HL-60 (cell line): ENCODE results near the gene EHBP1L1.

Source experiments
- DNase-seq, 2 experiments: peaks; one replicate each; pipeline ENCODE4 v3.0.0-alpha.2; 2010 to 2020; ENCODE audit warnings: low read depth in 1 of 2, low spot score in 1 of 2
- H3K27ac ChIP-seq: fragments of 250-450 bp; sonication (Bioruptor Pico); replicated peaks from 2 replicates; pipeline ENCODE4 v1.5.1; 2020; ENCODE audit warnings: mild to moderate bottlenecking, moderate library complexity
- H3K27me3 ChIP-seq: fragments of 250-450 bp; sonication (Bioruptor Pico); 2 replicates; pipeline ENCODE4 v1.5.1; 2021; ENCODE audit warnings: mild to moderate bottlenecking, moderate library complexity; ENCODE audit not compliant: insufficient read depth, poor library complexity, severe bottlenecking
- H3K4me3 ChIP-seq: replicated peaks from 2 replicates; pipeline ENCODE4 v1.5.1; 2011; ENCODE audit warnings: mild to moderate bottlenecking, control low read depth, low read length; ENCODE audit not compliant: insufficient read depth
- GABPA ChIP-seq: IDR thresholded peaks from 2 replicates; pipeline ENCODE4 v1.6.1; 2012; ENCODE audit warnings: low read depth
- POLR2AphosphoS5 ChIP-seq: IDR thresholded peaks from 2 replicates; pipeline ENCODE4 v1.6.1; 2012; ENCODE audit warnings: low read depth
- SPI1 ChIP-seq: IDR thresholded peaks from 2 replicates; pipeline ENCODE4 v1.6.1; 2012; ENCODE audit warnings: low read depth, mild to moderate bottlenecking, borderline replicate concordance
- TF ChIP-seq, protein P1 (sequence below): IDR thresholded peaks from one replicate; pipeline ENCODE4 v1.5.1; 2011; ENCODE audit warnings: low read length, control low read depth, inconsistent platforms; ENCODE audit not compliant: insufficient read depth
- TF ChIP-seq, protein P2 (sequence below): IDR thresholded peaks from 2 replicates; pipeline ENCODE4 v1.6.1; 2012; ENCODE audit warnings: low read depth; ENCODE audit not compliant: insufficient replicate concordance

The EHBP1L1 gene

DNA sequence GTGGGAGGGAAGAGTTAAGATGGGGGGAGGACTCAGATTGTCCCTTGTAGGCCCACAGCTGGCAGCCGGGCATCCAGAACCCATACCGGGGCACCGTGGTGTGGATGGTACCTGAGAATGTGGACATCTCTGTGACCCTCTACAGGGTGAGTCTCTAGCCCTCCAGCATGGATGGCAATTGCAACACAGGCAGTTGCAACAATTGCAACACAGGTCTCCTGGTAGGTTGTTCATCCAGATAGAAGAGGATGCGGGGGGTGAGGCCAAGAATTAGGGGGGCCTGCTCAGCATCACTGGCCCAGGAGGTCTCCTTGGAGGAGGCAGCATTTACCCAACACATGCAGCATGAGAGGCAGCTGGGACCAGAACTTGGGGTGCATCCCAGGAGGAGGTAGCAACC is 3.4 kb downstream of the EHBP1L1 start:
- TF ChIP-seq SPI1 (no peak), GABPA (no peak), POLR2AphosphoS5 (no peak)
- TF ChIP-seq, protein P1, sequence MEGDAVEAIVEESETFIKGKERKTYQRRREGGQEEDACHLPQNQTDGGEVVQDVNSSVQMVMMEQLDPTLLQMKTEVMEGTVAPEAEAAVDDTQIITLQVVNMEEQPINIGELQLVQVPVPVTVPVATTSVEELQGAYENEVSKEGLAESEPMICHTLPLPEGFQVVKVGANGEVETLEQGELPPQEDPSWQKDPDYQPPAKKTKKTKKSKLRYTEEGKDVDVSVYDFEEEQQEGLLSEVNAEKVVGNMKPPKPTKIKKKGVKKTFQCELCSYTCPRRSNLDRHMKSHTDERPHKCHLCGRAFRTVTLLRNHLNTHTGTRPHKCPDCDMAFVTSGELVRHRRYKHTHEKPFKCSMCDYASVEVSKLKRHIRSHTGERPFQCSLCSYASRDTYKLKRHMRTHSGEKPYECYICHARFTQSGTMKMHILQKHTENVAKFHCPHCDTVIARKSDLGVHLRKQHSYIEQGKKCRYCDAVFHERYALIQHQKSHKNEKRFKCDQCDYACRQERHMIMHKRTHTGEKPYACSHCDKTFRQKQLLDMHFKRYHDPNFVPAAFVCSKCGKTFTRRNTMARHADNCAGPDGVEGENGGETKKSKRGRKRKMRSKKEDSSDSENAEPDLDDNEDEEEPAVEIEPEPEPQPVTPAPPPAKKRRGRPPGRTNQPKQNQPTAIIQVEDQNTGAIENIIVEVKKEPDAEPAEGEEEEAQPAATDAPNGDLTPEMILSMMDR = no peak
- TF ChIP-seq, protein P2, sequence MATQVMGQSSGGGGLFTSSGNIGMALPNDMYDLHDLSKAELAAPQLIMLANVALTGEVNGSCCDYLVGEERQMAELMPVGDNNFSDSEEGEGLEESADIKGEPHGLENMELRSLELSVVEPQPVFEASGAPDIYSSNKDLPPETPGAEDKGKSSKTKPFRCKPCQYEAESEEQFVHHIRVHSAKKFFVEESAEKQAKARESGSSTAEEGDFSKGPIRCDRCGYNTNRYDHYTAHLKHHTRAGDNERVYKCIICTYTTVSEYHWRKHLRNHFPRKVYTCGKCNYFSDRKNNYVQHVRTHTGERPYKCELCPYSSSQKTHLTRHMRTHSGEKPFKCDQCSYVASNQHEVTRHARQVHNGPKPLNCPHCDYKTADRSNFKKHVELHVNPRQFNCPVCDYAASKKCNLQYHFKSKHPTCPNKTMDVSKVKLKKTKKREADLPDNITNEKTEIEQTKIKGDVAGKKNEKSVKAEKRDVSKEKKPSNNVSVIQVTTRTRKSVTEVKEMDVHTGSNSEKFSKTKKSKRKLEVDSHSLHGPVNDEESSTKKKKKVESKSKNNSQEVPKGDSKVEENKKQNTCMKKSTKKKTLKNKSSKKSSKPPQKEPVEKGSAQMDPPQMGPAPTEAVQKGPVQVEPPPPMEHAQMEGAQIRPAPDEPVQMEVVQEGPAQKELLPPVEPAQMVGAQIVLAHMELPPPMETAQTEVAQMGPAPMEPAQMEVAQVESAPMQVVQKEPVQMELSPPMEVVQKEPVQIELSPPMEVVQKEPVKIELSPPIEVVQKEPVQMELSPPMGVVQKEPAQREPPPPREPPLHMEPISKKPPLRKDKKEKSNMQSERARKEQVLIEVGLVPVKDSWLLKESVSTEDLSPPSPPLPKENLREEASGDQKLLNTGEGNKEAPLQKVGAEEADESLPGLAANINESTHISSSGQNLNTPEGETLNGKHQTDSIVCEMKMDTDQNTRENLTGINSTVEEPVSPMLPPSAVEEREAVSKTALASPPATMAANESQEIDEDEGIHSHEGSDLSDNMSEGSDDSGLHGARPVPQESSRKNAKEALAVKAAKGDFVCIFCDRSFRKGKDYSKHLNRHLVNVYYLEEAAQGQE = no peak
- no peaks in the 10 kb centered on the region for H3K27me3 ChIP-seq
- no peak overlapping the region for H3K4me3 ChIP-seq
- H3K27ac ChIP-seq = no peak overlapping the region
- DNase-seq = peak; percentile 56 to 73

DNA sequence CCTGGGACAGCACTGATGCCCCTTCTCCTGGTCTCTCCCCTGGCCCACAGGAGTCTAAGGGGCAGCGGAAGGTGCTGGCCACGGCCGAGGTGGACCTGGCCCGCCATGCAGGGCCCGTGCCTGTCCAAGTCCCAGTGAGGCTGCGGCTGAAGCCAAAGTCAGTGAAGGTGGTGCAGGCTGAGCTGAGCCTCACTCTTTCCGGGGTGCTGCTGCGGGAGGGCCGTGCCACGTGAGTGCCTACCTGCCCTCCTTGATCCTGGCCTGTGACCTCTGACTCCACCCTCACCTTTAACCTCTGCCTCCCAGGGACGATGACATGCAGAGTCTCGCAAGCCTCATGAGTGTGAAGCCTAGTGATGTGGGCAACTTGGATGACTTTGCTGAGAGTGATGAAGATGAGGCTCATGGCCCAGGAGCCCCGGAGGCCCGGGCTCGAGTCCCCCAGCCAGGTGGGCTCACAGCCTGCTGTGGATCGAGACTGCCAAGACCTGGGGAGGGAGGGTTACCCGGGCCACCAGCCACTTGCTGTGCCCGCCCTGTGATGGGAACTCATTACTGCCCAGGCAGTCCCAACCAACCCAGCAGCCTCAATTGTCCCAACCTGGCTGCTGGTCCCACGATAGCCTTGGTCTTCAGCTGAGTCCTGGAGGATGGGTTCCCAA is 4.3 kb downstream of the EHBP1L1 start:
- no peak for DNase-seq
- Histone ChIP-seq H3K4me3 (no peak overlapping the region), H3K27ac (no peak overlapping the region), H3K27me3 (no peaks in the 10 kb centered on the region)
- TF ChIP-seq, protein P2 = no peak
- TF ChIP-seq, protein P1 = no peak
- TF ChIP-seq POLR2AphosphoS5 (no peak), SPI1 (no peak), GABPA (no peak)

DNA sequence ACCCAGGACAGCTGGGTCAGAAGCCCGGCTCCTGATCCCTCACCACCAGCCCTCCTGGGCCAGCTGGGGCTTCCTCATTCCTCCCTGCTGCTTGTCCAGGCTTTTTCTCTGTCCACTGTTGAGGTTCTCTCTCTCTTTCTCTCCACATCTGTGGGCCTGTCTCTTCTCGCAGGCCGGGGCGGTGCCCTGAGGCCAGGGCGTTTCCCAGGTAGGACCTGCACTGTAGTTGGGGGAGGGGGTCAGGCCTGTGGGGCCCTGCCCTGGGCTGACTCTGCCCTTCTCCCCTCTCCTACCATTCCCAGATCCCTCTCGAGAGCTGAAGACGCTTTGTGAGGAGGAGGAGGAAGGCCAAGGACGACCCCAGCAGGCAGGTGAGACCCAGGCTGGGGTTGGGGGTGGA is 4.9 kb downstream of the EHBP1L1 start:
- H3K27ac ChIP-seq = no peak overlapping the region
- no peak for TF ChIP-seq POLR2AphosphoS5
- no peak for TF ChIP-seq GABPA
- no peak for TF ChIP-seq SPI1
- TF ChIP-seq, protein P1 = no peak
- TF ChIP-seq, protein P2 = no peak
- H3K4me3 ChIP-seq = no peak overlapping the region
- H3K27me3 ChIP-seq = no peaks in the 10 kb centered on the region
- DNase-seq = no peak
